Stimulated activated naive CD8-positive, alpha-beta T cell treated with anti-CD3 and anti-CD28 coated beads, Interleukin-15, Interleukin-2, amounts not matched to agents 100 ng/mL and 50 ng/mL, for 24 hours (primary cell): ENCODE measurements around the gene MET.

Experiments
- H3K27ac Mint-ChIP-seq: one replicate; pipeline ENCODE4 v1.8.0; 2021; ENCODE audit warnings: mild to moderate bottlenecking, mixed read lengths
- H3K27me3 Mint-ChIP-seq: one replicate; pipeline ENCODE4 v1.8.0; 2021; ENCODE audit warnings: mixed read lengths
- H3K36me3 Mint-ChIP-seq: one replicate; pipeline ENCODE4 v1.8.0; 2021; ENCODE audit warnings: low read depth, mixed read lengths
- H3K4me1 Mint-ChIP-seq: one replicate; pipeline ENCODE4 v1.8.0; 2021; ENCODE audit warnings: low read depth, mixed read lengths
- H3K4me3 Mint-ChIP-seq: one replicate; pipeline ENCODE4 v1.8.0; 2021; ENCODE audit warnings: mild to moderate bottlenecking, mixed read lengths
- H3K9me3 Mint-ChIP-seq: one replicate; pipeline ENCODE4 v1.8.0; 2021; ENCODE audit warnings: mixed read lengths

The MET gene

DNA sequence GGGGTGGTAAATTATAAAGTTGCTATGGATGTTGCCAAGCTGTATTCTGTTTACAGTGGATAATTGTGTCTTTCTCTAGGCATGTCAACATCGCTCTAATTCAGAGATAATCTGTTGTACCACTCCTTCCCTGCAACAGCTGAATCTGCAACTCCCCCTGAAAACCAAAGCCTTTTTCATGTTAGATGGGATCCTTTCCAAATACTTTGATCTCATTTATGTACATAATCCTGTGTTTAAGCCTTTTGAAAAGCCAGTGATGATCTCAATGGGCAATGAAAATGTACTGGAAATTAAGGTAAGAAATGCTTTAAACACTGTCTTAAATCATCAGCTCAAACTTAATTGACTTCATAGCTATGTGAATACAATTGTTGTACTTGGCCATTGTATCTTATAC lies 91.0 kb downstream of the MET start:
- Mint-ChIP-seq H3K9me3 (no peaks in the 10 kb centered on the region), H3K4me3 (no peak overlapping the region), H3K4me1 (no peaks in the 10 kb centered on the region), H3K36me3 (no peaks in the 10 kb centered on the region), H3K27ac (no peak overlapping the region), H3K27me3 (peaks cover 6% of the 10 kb centered on the region)

DNA sequence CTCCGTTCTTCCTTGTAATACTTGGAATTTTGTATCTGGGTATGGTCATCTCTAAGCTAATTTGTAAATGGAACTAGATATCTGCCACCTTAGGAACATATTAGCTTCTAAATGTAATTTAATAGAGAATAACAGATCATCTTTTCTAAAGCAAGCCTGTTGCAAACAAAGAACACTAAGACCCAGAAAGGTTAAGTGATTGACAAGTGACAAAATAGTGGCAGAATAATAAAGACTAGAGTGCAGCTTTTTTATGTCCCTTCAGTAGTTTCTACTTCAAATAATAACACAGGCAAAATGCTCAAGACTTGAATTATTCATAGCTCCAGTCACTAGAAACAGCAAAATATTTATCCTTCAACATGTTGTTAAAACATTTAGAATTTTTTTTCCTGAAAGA lies 91.7 kb downstream of the MET start:
- Mint-ChIP-seq H3K27ac (no peak overlapping the region), H3K4me1 (no peaks in the 10 kb centered on the region), H3K9me3 (no peaks in the 10 kb centered on the region), H3K27me3 (peaks cover 12% of the 10 kb centered on the region), H3K4me3 (no peak overlapping the region), H3K36me3 (no peaks in the 10 kb centered on the region)

DNA sequence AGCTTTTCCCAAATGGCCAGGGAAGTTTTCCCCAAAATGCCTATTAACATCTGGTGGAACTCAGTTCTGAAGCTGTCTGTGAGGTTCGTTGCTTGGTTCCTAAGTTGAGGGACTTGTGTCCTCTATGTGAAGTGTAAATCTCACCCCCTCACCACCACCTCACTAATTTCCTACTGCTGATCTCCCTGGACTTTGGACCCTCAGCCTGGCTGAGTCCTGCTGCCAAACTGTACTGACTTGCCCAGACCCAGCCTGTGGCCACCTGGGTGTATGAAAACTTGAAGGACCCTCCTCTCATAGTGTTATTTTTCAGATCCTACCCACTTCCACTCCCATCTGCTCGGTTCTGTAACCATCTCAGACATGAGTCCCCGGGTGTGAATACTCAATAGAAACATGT lies 94.9 kb downstream of the MET start:
- Mint-ChIP-seq H3K4me1 (no peaks in the 10 kb centered on the region), H3K27me3 (peaks cover 22% of the 10 kb centered on the region), H3K4me3 (no peak overlapping the region), H3K36me3 (no peaks in the 10 kb centered on the region), H3K9me3 (no peaks in the 10 kb centered on the region), H3K27ac (no peak overlapping the region)

- Mint-ChIP-seq H3K36me3 (no peaks in the 10 kb centered on the region), H3K27me3 (peaks cover 43% of the 10 kb centered on the region), H3K4me1 (no peaks in the 10 kb centered on the region), H3K4me3 (no peak overlapping the region), H3K27ac (no peak overlapping the region), H3K9me3 (no peaks in the 10 kb centered on the region)
Observed at GRCh38 chr7:116769546-116769945, 97.5 kb downstream of the MET start.

GRCh38 chr7:116770941-116771340 lies 98.9 kb downstream of the MET start:
- peaks cover 1% of the 10 kb centered on the region for H3K4me1 Mint-ChIP-seq

DNA sequence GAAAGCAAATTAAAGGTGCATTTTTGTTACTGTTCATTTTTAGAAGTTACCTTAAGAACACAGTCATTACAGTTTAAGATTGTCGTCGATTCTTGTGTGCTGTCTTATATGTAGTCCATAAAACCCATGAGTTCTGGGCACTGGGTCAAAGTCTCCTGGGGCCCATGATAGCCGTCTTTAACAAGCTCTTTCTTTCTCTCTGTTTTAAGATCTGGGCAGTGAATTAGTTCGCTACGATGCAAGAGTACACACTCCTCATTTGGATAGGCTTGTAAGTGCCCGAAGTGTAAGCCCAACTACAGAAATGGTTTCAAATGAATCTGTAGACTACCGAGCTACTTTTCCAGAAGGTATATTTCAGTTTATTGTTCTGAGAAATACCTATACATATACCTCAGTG lies 99.6 kb downstream of the MET start:
- H3K4me1 Mint-ChIP-seq = peaks cover 8% of the 10 kb centered on the region
- peaks cover 44% of the 10 kb centered on the region for H3K27me3 Mint-ChIP-seq
- H3K36me3 Mint-ChIP-seq = no peaks in the 10 kb centered on the region
- H3K4me3 Mint-ChIP-seq = no peak overlapping the region
- H3K9me3 Mint-ChIP-seq = no peaks in the 10 kb centered on the region
- H3K27ac Mint-ChIP-seq = no peak overlapping the region

More at GRCh38 chr7:116770941-116771340, 98.9 kb downstream of the MET start:
- Mint-ChIP-seq H3K9me3 (no peaks in the 10 kb centered on the region), H3K27ac (no peak overlapping the region), H3K4me3 (no peak overlapping the region), H3K36me3 (no peaks in the 10 kb centered on the region), H3K27me3 (peaks cover 44% of the 10 kb centered on the region)

GRCh38 chr7:116772423-116772863 lies 100.4 kb downstream of the MET start:
- no peaks in the 10 kb centered on the region for H3K9me3 Mint-ChIP-seq
- no peaks in the 10 kb centered on the region for H3K36me3 Mint-ChIP-seq
- H3K27ac Mint-ChIP-seq = no peak overlapping the region
- H3K4me1 Mint-ChIP-seq = peaks cover 11% of the 10 kb centered on the region
- peaks cover 45% of the 10 kb centered on the region for H3K27me3 Mint-ChIP-seq
- no peak overlapping the region for H3K4me3 Mint-ChIP-seq

- H3K36me3 Mint-ChIP-seq = no peaks in the 10 kb centered on the region
- H3K4me3 Mint-ChIP-seq = no peak overlapping the region
- peaks cover 45% of the 10 kb centered on the region for H3K27me3 Mint-ChIP-seq
- no peaks in the 10 kb centered on the region for H3K9me3 Mint-ChIP-seq
- no peak overlapping the region for H3K27ac Mint-ChIP-seq
- H3K4me1 Mint-ChIP-seq = peaks cover 16% of the 10 kb centered on the region
Observed at GRCh38 chr7:116772926-116773749, 101.1 kb downstream of the MET start.

- no peak overlapping the region for H3K27ac Mint-ChIP-seq
- H3K27me3 Mint-ChIP-seq = peaks cover 34% of the 10 kb centered on the region
- peaks cover 18% of the 10 kb centered on the region for H3K4me1 Mint-ChIP-seq
- no peaks in the 10 kb centered on the region for H3K9me3 Mint-ChIP-seq
- no peaks in the 10 kb centered on the region for H3K36me3 Mint-ChIP-seq
- H3K4me3 Mint-ChIP-seq = no peak overlapping the region
Observed at GRCh38 chr7:116776046-116776445, 104.0 kb downstream of the MET start.

DNA sequence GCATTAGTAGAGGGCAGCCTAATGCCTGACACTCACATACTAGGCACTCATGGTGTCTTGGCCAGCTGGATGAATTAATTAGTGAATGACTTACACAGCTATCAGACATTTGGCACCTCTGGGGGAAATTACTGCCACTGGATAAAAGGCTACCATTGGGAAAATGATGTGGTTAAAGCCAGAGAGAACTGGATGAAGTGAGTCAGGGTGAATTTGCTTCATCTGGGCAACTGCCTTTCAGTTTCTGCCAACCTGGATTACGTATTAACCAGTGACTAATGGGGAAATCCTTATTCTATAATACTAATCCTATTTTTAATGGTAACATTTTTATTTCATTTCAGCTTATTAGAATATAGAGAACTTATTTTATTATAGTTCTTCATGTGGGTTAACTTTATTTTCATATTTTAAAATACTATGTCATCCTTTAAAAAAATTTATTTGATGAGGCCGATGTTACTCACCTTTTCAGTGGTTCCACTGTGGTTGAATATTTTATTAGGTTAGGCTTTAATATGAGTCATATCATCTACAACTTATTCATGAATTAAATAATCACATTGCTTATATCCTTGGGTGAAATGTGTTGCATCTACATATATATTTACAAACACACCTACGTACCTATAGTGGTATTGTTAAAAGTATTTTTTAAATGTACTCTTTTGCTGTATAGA lies 104.8 kb downstream of the MET start:
- Mint-ChIP-seq H3K27me3 (peaks cover 34% of the 10 kb centered on the region), H3K4me3 (no peak overlapping the region), H3K36me3 (no peaks in the 10 kb centered on the region), H3K4me1 (peaks cover 22% of the 10 kb centered on the region), H3K27ac (no peak overlapping the region), H3K9me3 (no peaks in the 10 kb centered on the region)

- H3K4me3 Mint-ChIP-seq = no peak overlapping the region
Observed at GRCh38 chr7:116777651-116778281, 105.8 kb downstream of the MET start.

DNA sequence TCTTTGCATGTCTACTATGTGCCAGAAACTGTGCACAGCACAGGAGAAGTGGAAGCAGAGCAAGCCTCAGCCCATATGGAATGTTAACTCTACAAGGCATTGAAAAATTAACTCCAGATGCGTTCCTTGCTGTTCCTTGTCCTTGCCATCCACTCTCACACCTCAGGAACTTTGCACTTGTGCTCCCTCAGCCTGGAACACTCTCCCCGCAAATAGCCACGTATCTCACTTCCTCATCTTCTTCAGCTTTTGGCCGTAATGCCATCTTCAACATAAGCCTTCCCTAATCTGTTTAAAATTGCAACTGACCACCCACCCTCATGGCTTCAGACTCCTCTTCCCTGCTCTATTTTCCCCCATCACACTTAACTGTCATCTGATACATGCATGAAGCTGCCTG lies 107.2 kb downstream of the MET start:
- H3K27ac Mint-ChIP-seq = no peak overlapping the region
- no peaks in the 10 kb centered on the region for H3K36me3 Mint-ChIP-seq
- peaks cover 19% of the 10 kb centered on the region for H3K27me3 Mint-ChIP-seq
- H3K4me1 Mint-ChIP-seq = peaks cover 22% of the 10 kb centered on the region
- H3K9me3 Mint-ChIP-seq = no peaks in the 10 kb centered on the region
- H3K4me3 Mint-ChIP-seq = no peak overlapping the region

More at GRCh38 chr7:116777651-116778281, 105.8 kb downstream of the MET start:
- Mint-ChIP-seq H3K27me3 (peaks cover 34% of the 10 kb centered on the region), H3K36me3 (no peaks in the 10 kb centered on the region), H3K27ac (no peak overlapping the region), H3K4me1 (peaks cover 22% of the 10 kb centered on the region), H3K9me3 (no peaks in the 10 kb centered on the region)

GRCh38 chr7:116779931-116780330 lies 107.9 kb downstream of the MET start:
- Mint-ChIP-seq H3K4me1 (peaks cover 22% of the 10 kb centered on the region), H3K36me3 (no peaks in the 10 kb centered on the region), H3K9me3 (no peaks in the 10 kb centered on the region), H3K27me3 (peaks cover 14% of the 10 kb centered on the region), H3K4me3 (no peak overlapping the region), H3K27ac (no peak overlapping the region)

DNA sequence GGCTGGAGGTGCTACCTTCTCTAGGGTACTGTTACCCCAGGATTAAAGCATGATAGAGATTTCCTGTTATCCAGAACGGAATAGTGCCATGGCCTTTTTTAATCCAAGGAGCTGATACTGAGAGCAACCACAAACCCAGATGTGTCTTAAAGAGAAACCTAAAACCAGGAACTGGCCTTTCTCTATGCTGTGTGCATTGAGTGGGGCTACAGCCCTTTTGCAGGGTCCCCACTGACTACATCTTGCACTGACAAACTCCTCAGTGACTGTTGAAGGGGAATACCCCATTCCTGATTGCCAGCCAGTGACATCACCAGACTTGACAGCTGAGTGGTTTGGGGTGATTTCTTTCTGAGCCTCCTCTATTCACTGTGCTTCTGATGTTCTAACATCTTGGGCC lies 108.5 kb downstream of the MET start:
- peaks cover 11% of the 10 kb centered on the region for H3K27me3 Mint-ChIP-seq
- peaks cover 22% of the 10 kb centered on the region for H3K4me1 Mint-ChIP-seq
- H3K27ac Mint-ChIP-seq = no peak overlapping the region
- H3K4me3 Mint-ChIP-seq = no peak overlapping the region
- H3K9me3 Mint-ChIP-seq = no peaks in the 10 kb centered on the region
- H3K36me3 Mint-ChIP-seq = no peaks in the 10 kb centered on the region

DNA sequence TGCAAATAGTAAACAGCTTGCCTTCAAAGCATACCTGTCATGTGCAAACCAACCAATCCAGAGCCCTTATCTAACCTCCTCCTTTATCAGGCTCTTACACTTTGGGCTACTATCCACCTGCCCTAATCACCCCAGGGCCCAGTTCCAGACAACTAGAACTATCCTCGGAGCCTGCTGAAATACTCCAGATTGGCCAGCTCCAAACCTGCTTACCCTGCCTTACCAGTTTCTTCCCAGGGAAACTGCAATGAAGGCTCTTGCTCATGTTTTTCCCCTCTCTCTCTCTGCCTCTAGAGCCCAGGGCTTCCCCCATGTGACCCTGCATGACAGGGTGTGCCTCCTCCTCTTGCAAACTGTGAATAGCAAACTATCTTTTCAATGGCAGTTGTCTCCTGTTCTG lies 109.0 kb downstream of the MET start:
- peaks cover 11% of the 10 kb centered on the region for H3K27me3 Mint-ChIP-seq
- peaks cover 21% of the 10 kb centered on the region for H3K4me1 Mint-ChIP-seq
- no peaks in the 10 kb centered on the region for H3K36me3 Mint-ChIP-seq
- no peak overlapping the region for H3K4me3 Mint-ChIP-seq
- H3K9me3 Mint-ChIP-seq = no peaks in the 10 kb centered on the region
- H3K27ac Mint-ChIP-seq = no peak overlapping the region
